Measurements from ENCODE around the gene GLUL.

The GLUL gene

GRCh38 chr1:182347019-182347418, 44.6 kb downstream of the GLUL start:
- ATAC-seq = no peak
- TF ChIP-seq OSR1 (CRISPR knock-in tag; IDR thresholded peaks at IDR 0.05) (no peak), CSDC2 (CRISPR knock-in tag; IDR thresholded peaks at IDR 0.05) (no peak), ZNF8 (CRISPR knock-in tag; IDR thresholded peaks at IDR 0.05) (no peak), ESRRG (CRISPR knock-in tag; IDR thresholded peaks at IDR 0.05) (no peak), ISL1 (CRISPR knock-in tag; IDR thresholded peaks at IDR 0.05) (no peak), ZC3H10 (CRISPR knock-in tag; IDR thresholded peaks at IDR 0.05) (no peak), TOX (CRISPR knock-in tag; IDR thresholded peaks at IDR 0.05; ENCODE audit: borderline replicate concordance) (no peak), ZNF565 (CRISPR knock-in tag; conservative IDR thresholded peaks at IDR 0.05; ENCODE audit: low read depth) (no peak), ZFP30 (CRISPR knock-in tag; IDR thresholded peaks at IDR 0.05) (no peak), SNAI2 (CRISPR knock-in tag; IDR thresholded peaks at IDR 0.05) (no peak)
- TF ChIP-seq, protein P1, sequence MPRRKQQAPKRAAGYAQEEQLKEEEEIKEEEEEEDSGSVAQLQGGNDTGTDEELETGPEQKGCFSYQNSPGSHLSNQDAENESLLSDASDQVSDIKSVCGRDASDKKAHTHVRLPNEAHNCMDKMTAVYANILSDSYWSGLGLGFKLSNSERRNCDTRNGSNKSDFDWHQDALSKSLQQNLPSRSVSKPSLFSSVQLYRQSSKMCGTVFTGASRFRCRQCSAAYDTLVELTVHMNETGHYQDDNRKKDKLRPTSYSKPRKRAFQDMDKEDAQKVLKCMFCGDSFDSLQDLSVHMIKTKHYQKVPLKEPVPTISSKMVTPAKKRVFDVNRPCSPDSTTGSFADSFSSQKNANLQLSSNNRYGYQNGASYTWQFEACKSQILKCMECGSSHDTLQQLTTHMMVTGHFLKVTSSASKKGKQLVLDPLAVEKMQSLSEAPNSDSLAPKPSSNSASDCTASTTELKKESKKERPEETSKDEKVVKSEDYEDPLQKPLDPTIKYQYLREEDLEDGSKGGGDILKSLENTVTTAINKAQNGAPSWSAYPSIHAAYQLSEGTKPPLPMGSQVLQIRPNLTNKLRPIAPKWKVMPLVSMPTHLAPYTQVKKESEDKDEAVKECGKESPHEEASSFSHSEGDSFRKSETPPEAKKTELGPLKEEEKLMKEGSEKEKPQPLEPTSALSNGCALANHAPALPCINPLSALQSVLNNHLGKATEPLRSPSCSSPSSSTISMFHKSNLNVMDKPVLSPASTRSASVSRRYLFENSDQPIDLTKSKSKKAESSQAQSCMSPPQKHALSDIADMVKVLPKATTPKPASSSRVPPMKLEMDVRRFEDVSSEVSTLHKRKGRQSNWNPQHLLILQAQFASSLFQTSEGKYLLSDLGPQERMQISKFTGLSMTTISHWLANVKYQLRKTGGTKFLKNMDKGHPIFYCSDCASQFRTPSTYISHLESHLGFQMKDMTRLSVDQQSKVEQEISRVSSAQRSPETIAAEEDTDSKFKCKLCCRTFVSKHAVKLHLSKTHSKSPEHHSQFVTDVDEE (CRISPR knock-in tag; IDR thresholded peaks at IDR 0.05) = no peak

- no peak for ATAC-seq
- TF ChIP-seq RARB (CRISPR knock-in tag; IDR thresholded peaks at IDR 0.05) (no peak), CSDC2 (CRISPR knock-in tag; IDR thresholded peaks at IDR 0.05) (no peak), PATZ1 (CRISPR knock-in tag; IDR thresholded peaks at IDR 0.05; ENCODE audit: borderline replicate concordance) (no peak), PPARA (CRISPR knock-in tag; IDR thresholded peaks at IDR 0.05; ENCODE audit: borderline replicate concordance) (no peak), BACH2 (CRISPR knock-in tag; IDR thresholded peaks at IDR 0.05; ENCODE audit: borderline replicate concordance) (no peak), ZNF8 (CRISPR knock-in tag; IDR thresholded peaks at IDR 0.05) (no peak), OSR1 (CRISPR knock-in tag; IDR thresholded peaks at IDR 0.05) (no peak), ZNF565 (CRISPR knock-in tag; conservative IDR thresholded peaks at IDR 0.05; ENCODE audit: low read depth) (no peak), ZFP30 (CRISPR knock-in tag; IDR thresholded peaks at IDR 0.05) (no peak), ZNF70 (CRISPR knock-in tag; IDR thresholded peaks at IDR 0.05) (no peak), ISL1 (CRISPR knock-in tag; IDR thresholded peaks at IDR 0.05) (no peak), ZC3H10 (CRISPR knock-in tag; IDR thresholded peaks at IDR 0.05) (no peak), TOX (CRISPR knock-in tag; IDR thresholded peaks at IDR 0.05; ENCODE audit: borderline replicate concordance) (no peak), GLIS3 (CRISPR knock-in tag; IDR thresholded peaks at IDR 0.05) (no peak), ZFP3 (CRISPR knock-in tag; IDR thresholded peaks at IDR 0.05) (no peak)
- TF ChIP-seq, protein P1 (CRISPR knock-in tag; IDR thresholded peaks at IDR 0.05) = no peak
- TF ChIP-seq, protein P2, sequence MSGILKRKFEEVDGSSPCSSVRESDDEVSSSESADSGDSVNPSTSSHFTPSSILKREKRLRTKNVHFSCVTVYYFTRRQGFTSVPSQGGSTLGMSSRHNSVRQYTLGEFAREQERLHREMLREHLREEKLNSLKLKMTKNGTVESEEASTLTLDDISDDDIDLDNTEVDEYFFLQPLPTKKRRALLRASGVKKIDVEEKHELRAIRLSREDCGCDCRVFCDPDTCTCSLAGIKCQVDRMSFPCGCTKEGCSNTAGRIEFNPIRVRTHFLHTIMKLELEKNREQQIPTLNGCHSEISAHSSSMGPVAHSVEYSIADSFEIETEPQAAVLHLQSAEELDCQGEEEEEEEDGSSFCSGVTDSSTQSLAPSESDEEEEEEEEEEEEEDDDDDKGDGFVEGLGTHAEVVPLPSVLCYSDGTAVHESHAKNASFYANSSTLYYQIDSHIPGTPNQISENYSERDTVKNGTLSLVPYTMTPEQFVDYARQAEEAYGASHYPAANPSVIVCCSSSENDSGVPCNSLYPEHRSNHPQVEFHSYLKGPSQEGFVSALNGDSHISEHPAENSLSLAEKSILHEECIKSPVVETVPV (CRISPR knock-in tag; IDR thresholded peaks at IDR 0.05) = no peak
Measured at GRCh38 chr1:182340233-182341058, 51.1 kb downstream of the GLUL start.

GRCh38 chr1:182339684-182340083, 51.9 kb downstream of the GLUL start:
- ATAC-seq = no peak
- TF ChIP-seq TOX (CRISPR knock-in tag; IDR thresholded peaks at IDR 0.05; ENCODE audit: borderline replicate concordance) (no peak), ZNF70 (CRISPR knock-in tag; IDR thresholded peaks at IDR 0.05) (no peak), SNAI2 (CRISPR knock-in tag; IDR thresholded peaks at IDR 0.05) (no peak), GLIS3 (CRISPR knock-in tag; IDR thresholded peaks at IDR 0.05) (no peak), ZFP3 (CRISPR knock-in tag; IDR thresholded peaks at IDR 0.05) (no peak), PATZ1 (CRISPR knock-in tag; IDR thresholded peaks at IDR 0.05; ENCODE audit: borderline replicate concordance) (no peak), OSR1 (CRISPR knock-in tag; IDR thresholded peaks at IDR 0.05) (no peak), ZNF8 (CRISPR knock-in tag; IDR thresholded peaks at IDR 0.05) (no peak), ZC3H10 (CRISPR knock-in tag; IDR thresholded peaks at IDR 0.05) (no peak), ISL1 (CRISPR knock-in tag; IDR thresholded peaks at IDR 0.05) (no peak)
- TF ChIP-seq, protein P3, sequence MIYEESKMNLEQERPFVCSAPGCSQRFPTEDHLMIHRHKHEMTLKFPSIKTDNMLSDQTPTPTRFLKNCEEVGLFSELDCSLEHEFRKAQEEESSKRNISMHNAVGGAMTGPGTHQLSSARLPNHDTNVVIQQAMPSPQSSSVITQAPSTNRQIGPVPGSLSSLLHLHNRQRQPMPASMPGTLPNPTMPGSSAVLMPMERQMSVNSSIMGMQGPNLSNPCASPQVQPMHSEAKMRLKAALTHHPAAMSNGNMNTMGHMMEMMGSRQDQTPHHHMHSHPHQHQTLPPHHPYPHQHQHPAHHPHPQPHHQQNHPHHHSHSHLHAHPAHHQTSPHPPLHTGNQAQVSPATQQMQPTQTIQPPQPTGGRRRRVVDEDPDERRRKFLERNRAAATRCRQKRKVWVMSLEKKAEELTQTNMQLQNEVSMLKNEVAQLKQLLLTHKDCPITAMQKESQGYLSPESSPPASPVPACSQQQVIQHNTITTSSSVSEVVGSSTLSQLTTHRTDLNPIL (CRISPR knock-in tag; IDR thresholded peaks at IDR 0.05; ENCODE audit: low read depth) = no peak
- TF ChIP-seq, protein P2 (CRISPR knock-in tag; IDR thresholded peaks at IDR 0.05) = no peak
